GM12878 (cell line): ENCODE measurements around the gene TBCD. TPM values are rescaled to one million over a fixed set of nuclear protein-coding genes. Genes with fewer than 3 reads are reported as not detected.

Experiments
- ATAC-seq: fragments of 200-7000 bp; cut with Tn5 transposase; 3 replicates; pipeline ENCODE4 v1.9.1; 2020; ENCODE audit warnings: mild to moderate bottlenecking, moderate library complexity
- BruUV-seq: library from RNA; stranded (reverse); fragments of 400-500 nt; replicated peaks from 2 replicates; lab custom pipeline; 2021; lab: Mats Ljungman, UMichigan
- CTCF ChIA-PET: fragments of 300-600 bp; sonication (Branson Sonifier 250); formaldehyde crosslinking; extraction: SDS; loops from one replicate; lab custom pipeline; 2021; ENCODE audit warnings: inconsistent platforms; lab: Yijun Ruan, JAX
- POLR2A ChIA-PET: fragments of 350-600 bp; formaldehyde crosslinking; extraction: SDS; loops from one replicate; lab custom pipeline; 2021; ENCODE audit warnings: inconsistent platforms; lab: Charles Lee
- RAD21 ChIA-PET: fragments of 300-600 bp; sonication (Branson Sonifier 250); formaldehyde crosslinking; loops from one replicate; lab custom pipeline; 2023; ENCODE audit warnings: antibody characterized with exemption; ENCODE audit not compliant: unreplicated experiment; lab: Charles Lee
- SMC1A ChIA-PET: fragments of 300-600 bp; sonication (Branson Sonifier 250); formaldehyde crosslinking; loops from one replicate; lab custom pipeline; 2023; ENCODE audit not compliant: unreplicated experiment, uncharacterized antibody; lab: Charles Lee
- DNase-seq: peaks from one replicate; pipeline ENCODE4 v3.0.0-alpha.2; 2011; ENCODE audit warnings: low read depth, low spot score
- FAIRE-seq: peaks from 3 replicates; lab custom pipeline; 2011; peaks lifted over from hg19 to GRCh38; lab: Jason Lieb, UNC
- H2AFZ ChIP-seq: 2 replicates; pipeline ENCODE4 v1.6.0; 2011; ENCODE audit warnings: low read depth, low read length, control low read depth; ENCODE audit not compliant: control insufficient read depth
- H3K27ac ChIP-seq: 2 replicates; pipeline ENCODE4 v1.5.1; 2011; ENCODE audit warnings: control low read depth; ENCODE audit not compliant: control insufficient read depth, insufficient read depth
- H3K27me3 ChIP-seq, 2 experiments: replicated peaks in 1 of 2; 2 replicates each; pipeline versions ENCODE4 v1.6.0 to v1.6.1; 2011; ENCODE audit warnings: low read length in 1 of 2; ENCODE audit not compliant: control insufficient read depth in 2 of 2, insufficient read depth in 2 of 2
- H3K36me3 ChIP-seq, 2 experiments: 2 replicates each; pipeline ENCODE4 v1.5.1; 2011; ENCODE audit warnings: low read length in 1 of 2; ENCODE audit not compliant: control insufficient read depth in 2 of 2, insufficient read depth in 2 of 2
- H3K4me1 ChIP-seq: 2 replicates; pipeline ENCODE4 v1.6.1; 2011; ENCODE audit warnings: mild to moderate bottlenecking, low read length, moderate library complexity, mixed read lengths; ENCODE audit not compliant: control insufficient read depth, insufficient read depth
- H3K4me2 ChIP-seq: 2 replicates; pipeline ENCODE4 v1.6.0; 2011; ENCODE audit warnings: control low read depth; ENCODE audit not compliant: control insufficient read depth, insufficient read depth
- H3K4me3 ChIP-seq: fragments of 200-600 bp; sonication (generic); 2 replicates; pipeline ENCODE4 v1.5.1; 2016
- H3K79me2 ChIP-seq: 2 replicates; pipeline ENCODE4 v1.6.0; 2011; ENCODE audit warnings: low read length; ENCODE audit not compliant: control insufficient read depth, insufficient read depth
- H3K9ac ChIP-seq: 2 replicates; pipeline ENCODE4 v1.8.0; 2011; ENCODE audit warnings: low read length, control low read depth, mixed read lengths; ENCODE audit not compliant: control insufficient read depth, insufficient read depth
- H3K9me3 ChIP-seq: replicated peaks from 3 replicates; pipeline ENCODE4 v1.5.1; 2011; ENCODE audit warnings: mild to moderate bottlenecking, low read length; ENCODE audit not compliant: control insufficient read depth, insufficient read depth
- H4K20me1 ChIP-seq: 2 replicates; pipeline ENCODE4 v1.6.0; 2011; ENCODE audit not compliant: control insufficient read depth, insufficient read depth
- CTCF ChIP-seq, 3 experiments: IDR thresholded peaks in 2 of 3; conservative IDR thresholded peaks in 1 of 3; 2 replicates each; pipeline ENCODE4 v1.5.1; 2011; ENCODE audit warnings: low read depth in 3 of 3, low read length in 3 of 3, mild to moderate bottlenecking in 3 of 3, control low read depth in 2 of 3, moderate library complexity in 2 of 3, inconsistent platforms in 1 of 3, mixed read lengths in 1 of 3; ENCODE audit not compliant: control insufficient read depth in 2 of 3, insufficient read depth in 1 of 3; ENCODE audit errors: extremely low read depth in 1 of 3
- EED ChIP-seq: sonication (generic); IDR thresholded peaks from 2 replicates; pipeline ENCODE4 v1.6.1; 2016; ENCODE audit warnings: antibody characterized with exemption, low read depth
- SPI1 ChIP-seq: IDR thresholded peaks from 2 replicates; pipeline ENCODE4 v1.6.1; 2011; ENCODE audit warnings: low read depth, mild to moderate bottlenecking, low read length, moderate library complexity, borderline replicate concordance; ENCODE audit not compliant: insufficient read depth
- WGBS: methylation state at CpG from one replicate; pipeline ENCODE4 v1.1.6; 2016; ENCODE audit warnings: low lambda C conversion rate; ENCODE audit not compliant: insufficient replicate concordance, insufficient coverage; ENCODE audit errors: missing lambda C conversion rate; 5-methylcytosine and 5-hydroxymethylcytosine counted together
- in situ Hi-C: fragments of 300-500 bp; cut with MboI; formaldehyde crosslinking; loops from 9 replicates; pipeline ENCODE4 v1.14.3; 2018; ENCODE audit warnings: mixed read lengths
- intact Hi-C: fragments of 100-400 bp; cut with micrococcal nuclease; formaldehyde crosslinking; loops from one replicate; pipeline ENCODE4 v1.14.2; 2022; ENCODE audit not compliant: unreplicated experiment
- polyA plus RNA-seq, 11 experiments: library from polyadenylated mRNA; depleted of rRNA in 4 of 11; unstranded in 6 of 11; stranded (reverse) in 5 of 11; fragments of >200 nt; fragmentation: Nextera tagmentation in 4 of 11; fragmentation: Illumina TruSeq in 1 of 11; extraction: Ambion mirVana in 4 of 11; extraction: Trizol in 1 of 11; gene quantifications; 1 replicate in 1 of 11; 2 replicates in 10 of 11; pipeline versions ENCODE4 v1.2.1 to v1.2.3, GENCODE V29; 2011 to 2016; ENCODE audit warnings: inconsistent platforms in 2 of 11, missing spikeins in 2 of 11, low read depth in 1 of 11
- total RNA-seq, 4 experiments: library from RNA; depleted of rRNA in 3 of 4; stranded (reverse); fragments of >200 nt in 3 of 4; fragmentation: Illumina TruSeq in 1 of 4; extraction: Trizol in 1 of 4; gene quantifications; 2 replicates each; pipeline versions ENCODE4 v1.2.1 to v1.2.3, GENCODE V29; 2013 to 2021

TBCD gene
- total and polyA plus RNA-seq, 10 of the 15 experiments (the other 5 are each of a cell fraction or from before 2014, with no cell fraction given): 10.3 to 114 (median 52.4) TPM

DNA sequence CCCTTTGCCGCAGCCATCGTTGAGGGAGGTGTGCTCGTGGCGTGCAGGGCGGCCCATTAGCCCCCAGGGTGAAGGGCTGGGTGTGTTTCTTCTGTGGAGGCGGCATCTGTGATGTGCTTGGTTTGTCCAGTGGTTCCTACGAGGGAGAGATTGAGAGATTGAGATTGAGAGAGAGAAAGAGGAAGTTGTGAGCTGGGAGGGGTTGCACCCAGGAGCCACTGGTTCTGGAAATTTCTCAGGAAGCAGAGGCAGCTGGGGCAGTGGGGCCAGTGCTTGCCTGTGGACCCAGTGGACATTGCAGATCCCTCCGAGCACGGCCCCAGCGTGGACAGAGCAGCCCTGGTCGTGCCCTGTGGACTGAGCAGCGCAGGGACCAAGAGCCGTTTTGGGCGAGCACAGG lies 160.0 kb downstream of the TBCD start:
- no peak overlapping the region for H3K27ac ChIP-seq
- DNase-seq (no peak), FAIRE-seq (peak; percentile 31), ATAC-seq (0 out of 3 replicates have a peak, but pooled peaks have one; percentile 16)
- no peaks in the 10 kb centered on the region for H3K79me2 ChIP-seq
- in situ Hi-C loops: no loop called here
- ChIA-PET SMC1A (interaction anchor here (0.9 to 1.5 kb wide), 3 partner anchors 42 to 130 kb away, joined by 3 to 4 read pairs (median 3); no protein-coding TSS in a partner anchor), POLR2A (interaction anchor here (0.6 kb wide), 1 partner anchor 9 kb away, joined by 3 read pairs; no protein-coding TSS in a partner anchor), CTCF (interaction anchor here (1.0 to 1.4 kb wide), 3 partner anchors 41 to 133 kb away, joined by 3 to 4 read pairs (median 3); no protein-coding TSS in a partner anchor), RAD21 (interaction anchor here (0.8 to 1.5 kb wide), 2 partner anchors 48 to 130 kb away, joined by 3 to 4 read pairs; no protein-coding TSS in a partner anchor)
- H3K9ac ChIP-seq: no peak overlapping the region
- 88% methylated on average over 14 of the region's 14 CpGs for WGBS
- H3K9me3 ChIP-seq: no peaks in the 10 kb centered on the region
- intact Hi-C loops: no loop called here
- peaks cover 28% of the 10 kb centered on the region for H3K4me1 ChIP-seq
- no peaks in the 10 kb centered on the region for H4K20me1 ChIP-seq
- no peak overlapping the region for H3K4me2 ChIP-seq
- TF ChIP-seq EED (peak; percentile 52; the same call in 1 of the 2 replicates), SPI1 (0 out of 2 replicates have a peak, but pooled peaks have one; percentile 3), CTCF (IDR thresholded peaks at IDR 0.05 in 2 of 3, conservative IDR thresholded peaks at IDR 0.05 in 1 of 3; ENCODE audit: control insufficient read depth in 2 of 3, extremely low read depth in 1 of 3, insufficient read depth in 1 of 3, low read depth in 3 of 3, low read length in 3 of 3) (no peak)
- no peaks in the 10 kb centered on the region for H3K27me3 ChIP-seq
- H3K36me3 ChIP-seq: peaks cover 0 to 24% of the 10 kb centered on the region in 2 experiments; a peak in 3 of 4 replicates
- H2AFZ ChIP-seq: no peak overlapping the region
- no peak overlapping the region for H3K4me3 ChIP-seq
- no TSS peak for BruUV-seq
